Neural crest cell (in vitro differentiated cells): ENCODE results near the gene CSK. TPM values are rescaled to one million over a fixed set of nuclear protein-coding genes. Genes with fewer than 3 reads are reported as not detected.
"Not testable (repeated sequence)": the region's sequence is repeated elsewhere in the genome, so short reads cannot be mapped to it uniquely, and the experiment has no call there.

Source experiments
- DNase-seq: peaks from one replicate; pipeline ENCODE4 v3.0.0; 2021; ENCODE audit warnings: low read depth, mixed read lengths, low spot score
- H3K27ac Mint-ChIP-seq: one replicate; pipeline ENCODE4 v1.8.0; 2021; ENCODE audit warnings: mild to moderate bottlenecking, mixed read lengths; ENCODE audit not compliant: unreplicated experiment
- H3K27me3 Mint-ChIP-seq: 2 replicates; pipeline ENCODE4 v1.8.0; 2021; ENCODE audit warnings: low read depth, mild to moderate bottlenecking, mixed read lengths
- H3K36me3 Mint-ChIP-seq: 2 replicates; pipeline ENCODE4 v1.8.0; 2021; ENCODE audit warnings: low read depth, mild to moderate bottlenecking, mixed read lengths
- H3K4me1 Mint-ChIP-seq: 2 replicates; pipeline ENCODE4 v1.8.0; 2021; ENCODE audit warnings: mixed read lengths
- H3K4me3 Mint-ChIP-seq: one replicate; pipeline ENCODE4 v1.8.0; 2021; ENCODE audit warnings: mild to moderate bottlenecking, mixed read lengths
- H3K9me3 Mint-ChIP-seq: 2 replicates; pipeline ENCODE4 v1.8.0; 2021; ENCODE audit warnings: mixed read lengths
- CTCF ChIP-seq: fragments of 200-600 bp; sonication (generic); conservative IDR thresholded peaks from 2 replicates; pipeline ENCODE4 v1.5.0; 2021; ENCODE audit warnings: antibody characterized with exemption, mild to moderate bottlenecking
- long read RNA-seq: library from polyadenylated mRNA; unstranded; transcript quantifications from one replicate; pipeline ENCODE4 v2.0.0, GENCODE V29; 2020
- total RNA-seq: library from RNA; stranded (reverse); gene quantifications from 2 replicates; pipeline ENCODE4 v1.2.1, GENCODE V29; 2021

CSK gene
- total RNA-seq, result 107 and 109 TPM in 2 replicates
- long read RNA-seq, partial matches to known transcripts, result 1 of 4 reads
- long read RNA-seq, other reads (novel, unspliced or antisense), result 2 of 4 reads

GRCh38 chr15:74781431-74782258 lies at the start of gene CSK:
CSK (plus strand) TSS chr15:74782080; CDS start chr15:74798298, 16,218 bp downstream.
- Mint-ChIP-seq H3K4me3 (peak within 1 kb of the TSS; percentile 92), H3K27me3 (peaks cover 3% of the 10 kb centered on the region), H3K27ac (peak within 1 kb of the TSS; percentile 81), H3K36me3 (no peaks in the 10 kb centered on the region), H3K9me3 (no peaks in the 10 kb centered on the region), H3K4me1 (peaks cover 73% of the 10 kb centered on the region)
- peak; percentile 70 for TF ChIP-seq CTCF
- peak; percentile 69 for DNase-seq

- H3K4me1 Mint-ChIP-seq, result peaks cover 20% of the 10 kb centered on the region
- no peak for TF ChIP-seq CTCF
- no peak overlapping the region for H3K4me3 Mint-ChIP-seq
- H3K9me3 Mint-ChIP-seq, result peaks cover 4% of the 10 kb centered on the region
- peaks cover 44% of the 10 kb centered on the region for H3K27me3 Mint-ChIP-seq
- DNase-seq, result no peak
- peaks cover 2% of the 10 kb centered on the region for H3K36me3 Mint-ChIP-seq
- no peak overlapping the region for H3K27ac Mint-ChIP-seq
Observed at GRCh38 chr15:74732846-74733245, 49.0 kb upstream of the CSK start.

- H3K27ac Mint-ChIP-seq, result no peak overlapping the region
- TF ChIP-seq CTCF, result no peak
- H3K36me3 Mint-ChIP-seq, result peaks cover 2% of the 10 kb centered on the region
- peaks cover 20% of the 10 kb centered on the region for H3K4me1 Mint-ChIP-seq
- peaks cover 8% of the 10 kb centered on the region for H3K9me3 Mint-ChIP-seq
- DNase-seq, result no peak
- no peak overlapping the region for H3K4me3 Mint-ChIP-seq
- H3K27me3 Mint-ChIP-seq, result peaks cover 47% of the 10 kb centered on the region
Observed at GRCh38 chr15:74733269-74733668, 48.6 kb upstream of the CSK start.

- Mint-ChIP-seq H3K36me3 (no peaks in the 10 kb centered on the region), H3K4me3 (no peak overlapping the region), H3K9me3 (peaks cover 8% of the 10 kb centered on the region), H3K27ac (no peak overlapping the region), H3K27me3 (peaks cover 45% of the 10 kb centered on the region), H3K4me1 (peaks cover 15% of the 10 kb centered on the region)
- TF ChIP-seq CTCF, result no peak
- DNase-seq, result no peak
Observed at GRCh38 chr15:74735305-74735704, 46.6 kb upstream of the CSK start.

- not testable (repeated sequence) for H3K27ac Mint-ChIP-seq, H3K36me3 Mint-ChIP-seq, H3K4me1 Mint-ChIP-seq, H3K4me3 Mint-ChIP-seq, DNase-seq
- H3K27me3 Mint-ChIP-seq, result peaks cover 52% of the 10 kb centered on the region
- peaks cover 16% of the 10 kb centered on the region for H3K9me3 Mint-ChIP-seq
Observed at GRCh38 chr15:74738239-74738638, 43.6 kb upstream of the CSK start.

- Mint-ChIP-seq H3K36me3 (peaks cover 3% of the 10 kb centered on the region), H3K4me1 (peaks cover 2% of the 10 kb centered on the region), H3K9me3 (peaks cover 16% of the 10 kb centered on the region), H3K27ac (no peak overlapping the region), H3K4me3 (no peak overlapping the region), H3K27me3 (peaks cover 21% of the 10 kb centered on the region)
- no peak for DNase-seq
- no peak for TF ChIP-seq CTCF
Observed at GRCh38 chr15:74742422-74742821, 39.5 kb upstream of the CSK start.
